Endothelial cell of umbilical vein (primary cell): ENCODE data around the gene NR1H4. TPM values are rescaled to one million over a fixed set of nuclear protein-coding genes. Genes with fewer than 3 reads are reported as not detected.

Experiments
- BruUV-seq: library from RNA; stranded (reverse); fragments of 400-500 nt; replicated peaks from 2 replicates; lab custom pipeline; 2021; lab: Mats Ljungman, UMichigan
- CTCF ChIA-PET: fragments of 300-600, 350-600 bp; sonication (Branson Sonifier 250); formaldehyde crosslinking; loops from one replicate; lab custom pipeline; 2021; ENCODE audit warnings: antibody characterized with exemption, inconsistent platforms; lab: Charles Lee
- POLR2A ChIA-PET: fragments of 300-600, 350-600 bp; sonication (Branson Sonifier 250); formaldehyde crosslinking; loops from one replicate; lab custom pipeline; 2021; ENCODE audit warnings: antibody characterized with exemption, inconsistent platforms; lab: Charles Lee
- DNase-seq: peaks from one replicate; pipeline ENCODE4 v3.0.0-alpha.2; 2011; ENCODE audit warnings: low read depth, low spot score
- FAIRE-seq: peaks from 2 replicates; lab custom pipeline; 2011; peaks lifted over from hg19 to GRCh38; lab: Jason Lieb, UNC
- H2AFZ ChIP-seq: 2 replicates; pipeline ENCODE4 v1.6.0; 2012; ENCODE audit warnings: low read depth, low read length, control low read depth, inconsistent platforms
- H3K27ac ChIP-seq: 2 replicates; pipeline ENCODE4 v1.5.1; 2011; ENCODE audit warnings: low read depth, mild to moderate bottlenecking, control low read depth, low read length, moderate library complexity; ENCODE audit not compliant: insufficient read depth
- H3K27me3 ChIP-seq, 2 experiments: 2 replicates each; pipeline versions ENCODE4 v1.6.0 to v1.6.1; 2011; ENCODE audit warnings: low read length in 2 of 2, mixed read lengths in 1 of 2; ENCODE audit not compliant: control insufficient read depth in 2 of 2, insufficient read depth in 2 of 2
- H3K36me3 ChIP-seq, 2 experiments: 2 replicates in 1 of 2; 3 replicates in 1 of 2; pipeline ENCODE4 v1.5.1; 2011; ENCODE audit warnings: low read length in 2 of 2, mild to moderate bottlenecking in 1 of 2, moderate library complexity in 1 of 2; ENCODE audit not compliant: control insufficient read depth in 2 of 2, insufficient read depth in 2 of 2; ENCODE audit errors: extremely low read depth in 1 of 2
- H3K4me1 ChIP-seq: 3 replicates; pipeline ENCODE4 v1.5.1; 2011; ENCODE audit warnings: mild to moderate bottlenecking, low read length; ENCODE audit not compliant: control insufficient read depth, insufficient read depth; ENCODE audit errors: extremely low read depth
- H3K4me2 ChIP-seq: 2 replicates; pipeline ENCODE4 v1.6.1; 2011; ENCODE audit warnings: low read length, control low read depth, mixed read lengths; ENCODE audit not compliant: insufficient read depth
- H3K4me3 ChIP-seq, 3 experiments: fragments of 200-600 bp in 1 of 3; sonication (generic), shearing (Covaris generic) in 1 of 3; replicated peaks in 1 of 3; 2 replicates each; pipeline ENCODE4 v1.5.1; 2011 to 2016; ENCODE audit warnings: control low read depth in 3 of 3, low read length in 3 of 3, mild to moderate bottlenecking in 2 of 3, inconsistent platforms in 1 of 3, low read depth in 1 of 3, moderate library complexity in 1 of 3; ENCODE audit not compliant: insufficient read depth in 1 of 3
- H3K79me2 ChIP-seq: 2 replicates; pipeline ENCODE4 v1.6.0; 2012; ENCODE audit warnings: low read length, inconsistent platforms; ENCODE audit not compliant: control insufficient read depth, insufficient read depth
- H3K9ac ChIP-seq: replicated peaks from 2 replicates; pipeline ENCODE3; 2011; ENCODE audit warnings: low read length, control low read depth; ENCODE audit not compliant: insufficient read depth; ENCODE audit errors: extremely low read depth
- H3K9me1 ChIP-seq: replicated peaks from 3 replicates; pipeline ENCODE4 v1.6.0; 2011; ENCODE audit warnings: mild to moderate bottlenecking, low read length; ENCODE audit not compliant: control insufficient read depth, insufficient read depth; ENCODE audit errors: extremely low read depth
- H3K9me3 ChIP-seq: replicated peaks from 2 replicates; pipeline ENCODE4 v1.5.1; 2012; ENCODE audit warnings: low read length, inconsistent platforms; ENCODE audit not compliant: control insufficient read depth, insufficient read depth
- H4K20me1 ChIP-seq: replicated peaks from 2 replicates; pipeline ENCODE3; 2011; ENCODE audit warnings: mild to moderate bottlenecking, low read length; ENCODE audit not compliant: control insufficient read depth, insufficient read depth; ENCODE audit errors: extremely low read depth
- CTCF ChIP-seq, 2 donors: IDR thresholded peaks; 1 replicate in 1 of 2; 2 replicates in 1 of 2; pipeline ENCODE4 v1.5.1; 2011; ENCODE audit warnings: low read length in 2 of 2, mild to moderate bottlenecking in 2 of 2, moderate library complexity in 2 of 2, control low read depth in 1 of 2, inconsistent platforms in 1 of 2, low read depth in 1 of 2; ENCODE audit not compliant: insufficient read depth in 1 of 2; ENCODE audit errors: extremely low read depth in 1 of 2
- EZH2 ChIP-seq: IDR thresholded peaks from 2 replicates; pipeline ENCODE4 v1.6.1; 2012; ENCODE audit warnings: borderline replicate concordance, low read depth, mild to moderate bottlenecking, moderate library complexity, low read length, inconsistent platforms; ENCODE audit not compliant: severe bottlenecking
- FOS ChIP-seq: IDR thresholded peaks from 2 replicates; pipeline ENCODE4 v1.6.1; 2011; ENCODE audit warnings: mild to moderate bottlenecking, low read length, moderate library complexity, borderline replicate concordance; ENCODE audit not compliant: insufficient read depth
- GATA2 ChIP-seq: IDR thresholded peaks from 2 replicates; pipeline ENCODE4 v1.7.0; 2011; ENCODE audit warnings: low read depth, mild to moderate bottlenecking, moderate library complexity, mixed read lengths, low read length; ENCODE audit not compliant: insufficient read length, insufficient read depth
- JUN ChIP-seq: IDR thresholded peaks from 2 replicates; pipeline ENCODE4 v1.6.1; 2011; ENCODE audit warnings: borderline replicate concordance, low read depth; ENCODE audit not compliant: insufficient read length, insufficient read depth
- MAX ChIP-seq: IDR thresholded peaks from 2 replicates; pipeline ENCODE4 v1.6.1; 2011; ENCODE audit not compliant: insufficient read depth, insufficient read length
- MYC ChIP-seq: IDR thresholded peaks from one replicate; pipeline ENCODE4 v1.6.1; 2011; ENCODE audit warnings: mild to moderate bottlenecking, low read depth, low read length
- POLR2A ChIP-seq: IDR thresholded peaks from 2 replicates; pipeline ENCODE4 v1.6.1; 2012; ENCODE audit warnings: low read depth, mild to moderate bottlenecking, control low read depth, low read length
- POLR2AphosphoS5 ChIP-seq: IDR thresholded peaks from 2 replicates; pipeline ENCODE4 v1.6.1; 2012; ENCODE audit warnings: low read depth, mild to moderate bottlenecking, control low read depth, low read length, moderate library complexity; ENCODE audit not compliant: insufficient read depth
- dilution Hi-C: fragments of 300-500 bp; cut with MboI; formaldehyde crosslinking; loops from one replicate; pipeline ENCODE4 v1.15.0; 2019; ENCODE audit warnings: low sequenced_read_pairs; ENCODE audit not compliant: extremely low pct_ligation_motif_present
- intact Hi-C: fragments of 100-400 bp; cut with micrococcal nuclease; formaldehyde crosslinking; loops from one replicate; pipeline ENCODE4 v1.10.0; 2022
- polyA plus RNA-seq, 4 experiments: library from polyadenylated mRNA; depleted of rRNA in 3 of 4; stranded (reverse) in 3 of 4; unstranded in 1 of 4; fragments of >200 nt; gene quantifications; 2 replicates each; pipeline versions ENCODE4 v1.2.1 to v1.2.3, GENCODE V29; 2011 to 2012; ENCODE audit warnings: missing spikeins in 1 of 4
- total RNA-seq: library from RNA; stranded (reverse); gene quantifications from 2 replicates; pipeline ENCODE4 v1.2.3, GENCODE V29; 2021

Gene NR1H4
- total and polyA plus RNA-seq, 2 donors (not counting 3 experiments of a cell fraction or from before 2014, with no cell fraction given): not detected

- ChIA-PET CTCF (interaction anchor here (1.5 kb wide), 1 partner anchor 15 kb away, joined by 3 read pairs; no protein-coding TSS in a partner anchor), POLR2A (no interaction called here)
- Histone ChIP-seq H3K4me2 (no peak overlapping the region), H3K4me3 (no peak overlapping the region), H3K4me1 (no peaks in the 10 kb centered on the region), H2AFZ (no peak overlapping the region), H3K9ac (no peak overlapping the region), H4K20me1 (no peaks in the 10 kb centered on the region), H3K36me3 (no peaks in the 10 kb centered on the region), H3K9me3 (no peaks in the 10 kb centered on the region), H3K9me1 (no peaks in the 10 kb centered on the region), H3K79me2 (no peaks in the 10 kb centered on the region), H3K27me3 (no peaks in the 10 kb centered on the region), H3K27ac (no peak overlapping the region)
- TF ChIP-seq MAX (no peak), POLR2A (no peak), GATA2 (no peak), CTCF (IDR thresholded peaks at IDR 0.05; ENCODE audit: extremely low read depth in 1 of 2, insufficient read depth in 1 of 2, low read depth in 1 of 2, low read length in 2 of 2) (no peak), MYC (no peak), EZH2 (no peak), JUN (no peak), POLR2AphosphoS5 (no peak), FOS (no peak)
- intact Hi-C loops: no loop called here
- DNase-seq (no peak), FAIRE-seq (no peak)
- BruUV-seq: no TSS peak
- dilution Hi-C loops: no loop called here
Measured at GRCh38 chr12:100453951-100454350, 19.7 kb upstream of the NR1H4 start.
